OCI-LY3 (cell line): Measurements from ENCODE around the gene EYS.

Experiments used
- EZH2phosphoT487 ChIP-seq: fragments of 200-600 bp; shearing (Covaris generic); IDR thresholded peaks from 2 replicates; pipeline ENCODE4 v1.6.1; 2018; ENCODE audit warnings: antibody characterized with exemption, mixed run types, low read depth
- TF ChIP-seq, protein P1 (sequence below): fragments of 200-600, 300-600 bp; sonication (generic); IDR thresholded peaks from 2 replicates; pipeline ENCODE4 v1.5.1; 2014; ENCODE audit warnings: antibody characterized with exemption, low read length, low read depth

DNA sequence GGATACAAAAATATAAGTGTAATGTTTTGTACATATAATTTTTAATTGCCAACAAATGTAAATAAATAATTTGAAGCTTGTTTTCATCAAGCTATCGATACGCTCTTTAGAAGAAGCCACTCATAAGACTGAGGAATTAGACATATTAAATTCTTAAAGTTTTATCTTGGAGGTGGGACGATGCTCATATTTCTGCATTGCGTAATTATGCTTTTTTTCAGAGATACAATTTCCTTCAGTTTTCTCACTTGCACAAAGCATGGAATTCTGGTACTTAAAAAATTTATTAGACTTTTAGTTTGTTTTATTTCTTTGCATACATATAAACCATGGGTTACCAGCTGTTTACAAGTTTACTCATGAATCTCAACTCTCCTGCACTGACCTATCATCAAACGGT is 980.0 kb downstream of the EYS start:
- TF ChIP-seq, protein P1, sequence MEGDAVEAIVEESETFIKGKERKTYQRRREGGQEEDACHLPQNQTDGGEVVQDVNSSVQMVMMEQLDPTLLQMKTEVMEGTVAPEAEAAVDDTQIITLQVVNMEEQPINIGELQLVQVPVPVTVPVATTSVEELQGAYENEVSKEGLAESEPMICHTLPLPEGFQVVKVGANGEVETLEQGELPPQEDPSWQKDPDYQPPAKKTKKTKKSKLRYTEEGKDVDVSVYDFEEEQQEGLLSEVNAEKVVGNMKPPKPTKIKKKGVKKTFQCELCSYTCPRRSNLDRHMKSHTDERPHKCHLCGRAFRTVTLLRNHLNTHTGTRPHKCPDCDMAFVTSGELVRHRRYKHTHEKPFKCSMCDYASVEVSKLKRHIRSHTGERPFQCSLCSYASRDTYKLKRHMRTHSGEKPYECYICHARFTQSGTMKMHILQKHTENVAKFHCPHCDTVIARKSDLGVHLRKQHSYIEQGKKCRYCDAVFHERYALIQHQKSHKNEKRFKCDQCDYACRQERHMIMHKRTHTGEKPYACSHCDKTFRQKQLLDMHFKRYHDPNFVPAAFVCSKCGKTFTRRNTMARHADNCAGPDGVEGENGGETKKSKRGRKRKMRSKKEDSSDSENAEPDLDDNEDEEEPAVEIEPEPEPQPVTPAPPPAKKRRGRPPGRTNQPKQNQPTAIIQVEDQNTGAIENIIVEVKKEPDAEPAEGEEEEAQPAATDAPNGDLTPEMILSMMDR: no peak
- TF ChIP-seq EZH2phosphoT487: no peak
